ENCODE results near the gene LRRC74B. TPM values are rescaled to one million over a fixed set of nuclear protein-coding genes. Genes with fewer than 3 reads are reported as not detected.
A peak's percentile ranks its signal among the peaks of the same experiment; 100 is the strongest.
"Not testable (repeated sequence)": the region's sequence is repeated elsewhere in the genome, so short reads cannot be mapped to it uniquely, and the experiment has no call there.

The LRRC74B gene
- total RNA-seq, 6 experiments from 2014 or later: not detected

- DNase-seq: peak in 1 of 3 donors; percentile 14
- Histone ChIP-seq H3K27me3 (no peaks in the 10 kb centered on the region), H3K27ac (no peak overlapping the region), H3K9me3 (no peaks in the 10 kb centered on the region), H3K4me3 (no peak overlapping the region), H3K4me1 (no peaks in the 10 kb centered on the region), H3K36me3 (no peaks in the 10 kb centered on the region)
- intact Hi-C loops (cut with DNase I): no loop called here
- TF ChIP-seq POLR2A (IDR thresholded peaks at IDR 0.05): no peak
- TF ChIP-seq, protein P1, sequence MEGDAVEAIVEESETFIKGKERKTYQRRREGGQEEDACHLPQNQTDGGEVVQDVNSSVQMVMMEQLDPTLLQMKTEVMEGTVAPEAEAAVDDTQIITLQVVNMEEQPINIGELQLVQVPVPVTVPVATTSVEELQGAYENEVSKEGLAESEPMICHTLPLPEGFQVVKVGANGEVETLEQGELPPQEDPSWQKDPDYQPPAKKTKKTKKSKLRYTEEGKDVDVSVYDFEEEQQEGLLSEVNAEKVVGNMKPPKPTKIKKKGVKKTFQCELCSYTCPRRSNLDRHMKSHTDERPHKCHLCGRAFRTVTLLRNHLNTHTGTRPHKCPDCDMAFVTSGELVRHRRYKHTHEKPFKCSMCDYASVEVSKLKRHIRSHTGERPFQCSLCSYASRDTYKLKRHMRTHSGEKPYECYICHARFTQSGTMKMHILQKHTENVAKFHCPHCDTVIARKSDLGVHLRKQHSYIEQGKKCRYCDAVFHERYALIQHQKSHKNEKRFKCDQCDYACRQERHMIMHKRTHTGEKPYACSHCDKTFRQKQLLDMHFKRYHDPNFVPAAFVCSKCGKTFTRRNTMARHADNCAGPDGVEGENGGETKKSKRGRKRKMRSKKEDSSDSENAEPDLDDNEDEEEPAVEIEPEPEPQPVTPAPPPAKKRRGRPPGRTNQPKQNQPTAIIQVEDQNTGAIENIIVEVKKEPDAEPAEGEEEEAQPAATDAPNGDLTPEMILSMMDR (IDR thresholded peaks at IDR 0.05): no peak
- WGBS (ENCODE audit: insufficient coverage, low coverage, low lambda C conversion rate, missing lambda C conversion rate): 81% methylated on average over 4 of the region's 5 CpGs
- ATAC-seq: no peak
These were observed 49.4 kb downstream of the LRRC74B start for GRCh38 chr22:21094911-21095772.

- Histone ChIP-seq H3K27ac (no peak overlapping the region), H3K4me3 (no peak overlapping the region), H3K27me3 (no peaks in the 10 kb centered on the region), H3K4me1 (no peaks in the 10 kb centered on the region), H3K36me3 (no peaks in the 10 kb centered on the region), H3K9me3 (no peaks in the 10 kb centered on the region)
- intact Hi-C loops (cut with DNase I): no loop called here
- TF ChIP-seq POLR2A (IDR thresholded peaks at IDR 0.05): no peak
- TF ChIP-seq, protein P1 (IDR thresholded peaks at IDR 0.05): no peak
- DNase-seq: no peak
- no peak for ATAC-seq
These were observed 50.0 kb downstream of the LRRC74B start for GRCh38 chr22:21095773-21096107.

GRCh38 chr22:21096878-21097277 lies 51.1 kb downstream of the LRRC74B start:
- H3K4me1 ChIP-seq; H3K36me3 ChIP-seq; H3K27ac ChIP-seq; DNase-seq; intact Hi-C loops (cut with DNase I); H3K9me3 ChIP-seq; H3K4me3 ChIP-seq; ATAC-seq; H3K27me3 ChIP-seq: not testable (repeated sequence)
- 83% methylated on average over 9 of the region's 9 CpGs for WGBS (ENCODE audit: insufficient coverage, low coverage, low lambda C conversion rate, missing lambda C conversion rate)

DNA sequence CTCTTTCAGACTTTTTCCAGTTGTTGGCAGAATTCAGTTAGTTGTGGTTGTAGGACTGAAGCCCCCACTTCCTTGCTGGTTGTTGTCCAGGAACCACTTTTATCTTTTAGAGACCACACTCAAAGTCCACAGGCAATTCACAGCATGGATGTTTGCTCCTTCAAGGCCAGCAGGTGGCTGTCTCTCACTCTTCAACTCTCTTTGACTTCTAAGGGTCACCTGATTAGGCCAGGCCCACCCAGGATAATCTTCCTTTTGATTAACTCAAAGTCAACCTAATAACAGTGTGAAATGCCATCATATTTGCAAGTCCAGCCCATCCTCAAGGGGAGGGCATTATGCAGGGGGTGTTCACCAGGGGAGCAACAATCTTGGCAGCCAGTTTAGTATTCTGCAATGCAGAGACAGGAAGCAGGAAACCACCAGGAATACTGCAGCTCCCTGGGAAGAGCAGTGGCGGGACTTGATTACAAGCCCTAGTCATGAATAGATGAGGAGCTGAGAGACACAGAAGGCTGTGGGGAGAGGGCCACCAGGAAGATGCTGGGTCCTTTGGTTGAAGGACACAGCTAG lies 52.4 kb downstream of the LRRC74B start:
- Histone ChIP-seq H3K27me3 (no peaks in the 10 kb centered on the region), H3K36me3 (no peaks in the 10 kb centered on the region), H3K4me3 (no peak overlapping the region), H3K27ac (no peak overlapping the region), H3K4me1 (peaks cover 0 to 3% (median 0%) of the 10 kb centered on the region in 4 donors), H3K9me3 (no peaks in the 10 kb centered on the region)
- no peak for TF ChIP-seq POLR2A (IDR thresholded peaks at IDR 0.05)
- TF ChIP-seq, protein P1 (IDR thresholded peaks at IDR 0.05): no peak
- WGBS (ENCODE audit: insufficient coverage, low coverage, low lambda C conversion rate, missing lambda C conversion rate): 83% methylated on average over 1 of the region's 1 CpG
- intact Hi-C loops (cut with DNase I): no loop called here
- ATAC-seq (no peak), DNase-seq (no peak)

- Histone ChIP-seq H3K27ac (no peak overlapping the region), H3K9me3 (no peaks in the 10 kb centered on the region), H3K4me1 (peaks cover 0 to 3% (median 0%) of the 10 kb centered on the region in 4 donors), H3K36me3 (no peaks in the 10 kb centered on the region), H3K4me3 (no peak overlapping the region), H3K27me3 (no peaks in the 10 kb centered on the region)
- intact Hi-C loops (cut with DNase I): no loop called here
- no peak for TF ChIP-seq POLR2A (IDR thresholded peaks at IDR 0.05)
- TF ChIP-seq, protein P1 (IDR thresholded peaks at IDR 0.05): no peak
- no peak for ATAC-seq
- DNase-seq: no peak
These were observed 53.8 kb downstream of the LRRC74B start for GRCh38 chr22:21099578-21099977.
